ENCODE data around the gene PRKAR2B.

The PRKAR2B gene

GRCh38 chr7:107027208-107027607 lies 17.3 kb upstream of the PRKAR2B start:
- Histone ChIP-seq H3K4me3 (ENCODE audit: low read length in 2 of 2) (no peak overlapping the region), H3K27ac (ENCODE audit: low read length) (no peak overlapping the region), H3K9me3 (ENCODE audit: control insufficient read depth in 2 of 2, low read length in 2 of 2) (peaks cover 0 to 3% of the 10 kb centered on the region in 2 donors), H3K27me3 (ENCODE audit: control insufficient read depth in 1 of 2, insufficient read depth in 2 of 2, low read length in 2 of 2) (no peaks in the 10 kb centered on the region), H3K9ac (ENCODE audit: low read length in 2 of 2) (no peak overlapping the region), H3K36me3 (ENCODE audit: control insufficient read depth in 2 of 2, insufficient read depth in 2 of 2, low read length in 2 of 2) (no peaks in the 10 kb centered on the region), H3K4me1 (ENCODE audit: control insufficient read depth, insufficient read depth, low read length) (no peaks in the 10 kb centered on the region)

- Histone ChIP-seq H3K9ac (ENCODE audit: low read length in 2 of 2) (no peak overlapping the region), H3K27ac (ENCODE audit: low read length) (no peak overlapping the region), H3K4me3 (ENCODE audit: low read length in 2 of 2) (no peak overlapping the region), H3K9me3 (ENCODE audit: control insufficient read depth in 2 of 2, low read length in 2 of 2) (no peaks in the 10 kb centered on the region), H3K27me3 (ENCODE audit: control insufficient read depth in 1 of 2, insufficient read depth in 2 of 2, low read length in 2 of 2) (no peaks in the 10 kb centered on the region), H3K36me3 (ENCODE audit: control insufficient read depth in 2 of 2, insufficient read depth in 2 of 2, low read length in 2 of 2) (no peaks in the 10 kb centered on the region), H3K4me1 (ENCODE audit: control insufficient read depth, insufficient read depth, low read length) (no peaks in the 10 kb centered on the region)
Measured at GRCh38 chr7:107029061-107029763, 15.3 kb upstream of the PRKAR2B start.

GRCh38 chr7:107029764-107030286 lies 14.7 kb upstream of the PRKAR2B start:
- no peaks in the 10 kb centered on the region for H3K4me1 ChIP-seq (ENCODE audit: control insufficient read depth, insufficient read depth, low read length)
- no peaks in the 10 kb centered on the region for H3K27me3 ChIP-seq (ENCODE audit: control insufficient read depth in 1 of 2, insufficient read depth in 2 of 2, low read length in 2 of 2)
- no peaks in the 10 kb centered on the region for H3K36me3 ChIP-seq (ENCODE audit: control insufficient read depth in 2 of 2, insufficient read depth in 2 of 2, low read length in 2 of 2)
- H3K9ac ChIP-seq (ENCODE audit: low read length in 2 of 2) = no peak overlapping the region
- no peak overlapping the region for H3K27ac ChIP-seq (ENCODE audit: low read length)
- H3K9me3 ChIP-seq (ENCODE audit: control insufficient read depth in 2 of 2, low read length in 2 of 2) = no peaks in the 10 kb centered on the region
- no peak overlapping the region for H3K4me3 ChIP-seq (ENCODE audit: low read length in 2 of 2)

GRCh38 chr7:107032050-107032449 lies 12.5 kb upstream of the PRKAR2B start:
- Histone ChIP-seq H3K4me1 (ENCODE audit: control insufficient read depth, insufficient read depth, low read length) (no peaks in the 10 kb centered on the region), H3K27ac (ENCODE audit: low read length) (no peak overlapping the region), H3K4me3 (ENCODE audit: low read length in 2 of 2) (no peak overlapping the region), H3K36me3 (ENCODE audit: control insufficient read depth in 2 of 2, insufficient read depth in 2 of 2, low read length in 2 of 2) (no peaks in the 10 kb centered on the region), H3K27me3 (ENCODE audit: control insufficient read depth in 1 of 2, insufficient read depth in 2 of 2, low read length in 2 of 2) (no peaks in the 10 kb centered on the region), H3K9ac (ENCODE audit: low read length in 2 of 2) (no peak overlapping the region), H3K9me3 (ENCODE audit: control insufficient read depth in 2 of 2, low read length in 2 of 2) (no peaks in the 10 kb centered on the region)

GRCh38 chr7:107032720-107033438 lies 11.6 kb upstream of the PRKAR2B start:
- no peaks in the 10 kb centered on the region for H3K27me3 ChIP-seq (ENCODE audit: control insufficient read depth in 1 of 2, insufficient read depth in 2 of 2, low read length in 2 of 2)
- no peak overlapping the region for H3K4me3 ChIP-seq (ENCODE audit: low read length in 2 of 2)
- no peak overlapping the region for H3K27ac ChIP-seq (ENCODE audit: low read length)
- no peaks in the 10 kb centered on the region for H3K4me1 ChIP-seq (ENCODE audit: control insufficient read depth, insufficient read depth, low read length)
- no peak overlapping the region for H3K9ac ChIP-seq (ENCODE audit: low read length in 2 of 2)
- no peaks in the 10 kb centered on the region for H3K9me3 ChIP-seq (ENCODE audit: control insufficient read depth in 2 of 2, low read length in 2 of 2)
- no peaks in the 10 kb centered on the region for H3K36me3 ChIP-seq (ENCODE audit: control insufficient read depth in 2 of 2, insufficient read depth in 2 of 2, low read length in 2 of 2)

GRCh38 chr7:107034553-107034952 lies 10.0 kb upstream of the PRKAR2B start:
- Histone ChIP-seq H3K27me3 (ENCODE audit: control insufficient read depth in 1 of 2, insufficient read depth in 2 of 2, low read length in 2 of 2) (no peaks in the 10 kb centered on the region), H3K4me1 (ENCODE audit: control insufficient read depth, insufficient read depth, low read length) (no peaks in the 10 kb centered on the region), H3K27ac (ENCODE audit: low read length) (no peak overlapping the region), H3K9me3 (ENCODE audit: control insufficient read depth in 2 of 2, low read length in 2 of 2) (no peaks in the 10 kb centered on the region), H3K9ac (ENCODE audit: low read length in 2 of 2) (no peak overlapping the region), H3K36me3 (ENCODE audit: control insufficient read depth in 2 of 2, insufficient read depth in 2 of 2, low read length in 2 of 2) (no peaks in the 10 kb centered on the region), H3K4me3 (ENCODE audit: low read length in 2 of 2) (no peak overlapping the region)

GRCh38 chr7:107035446-107035845 lies 9.1 kb upstream of the PRKAR2B start:
- no peaks in the 10 kb centered on the region for H3K9me3 ChIP-seq (ENCODE audit: control insufficient read depth in 2 of 2, low read length in 2 of 2)
- no peaks in the 10 kb centered on the region for H3K4me1 ChIP-seq (ENCODE audit: control insufficient read depth, insufficient read depth, low read length)
- H3K36me3 ChIP-seq (ENCODE audit: control insufficient read depth in 2 of 2, insufficient read depth in 2 of 2, low read length in 2 of 2) = no peaks in the 10 kb centered on the region
- no peak overlapping the region for H3K9ac ChIP-seq (ENCODE audit: low read length in 2 of 2)
- H3K4me3 ChIP-seq (ENCODE audit: low read length in 2 of 2) = no peak overlapping the region
- H3K27ac ChIP-seq (ENCODE audit: low read length) = no peak overlapping the region
- H3K27me3 ChIP-seq (ENCODE audit: control insufficient read depth in 1 of 2, insufficient read depth in 2 of 2, low read length in 2 of 2) = no peaks in the 10 kb centered on the region

GRCh38 chr7:107036535-107036934 lies 8.0 kb upstream of the PRKAR2B start:
- H3K4me3 ChIP-seq (ENCODE audit: low read length in 2 of 2) = no peak overlapping the region
- H3K9ac ChIP-seq (ENCODE audit: low read length in 2 of 2) = no peak overlapping the region
- H3K36me3 ChIP-seq (ENCODE audit: control insufficient read depth in 2 of 2, insufficient read depth in 2 of 2, low read length in 2 of 2) = no peaks in the 10 kb centered on the region

GRCh38 chr7:107037717-107038603 lies 6.5 kb upstream of the PRKAR2B start:
- no peak overlapping the region for H3K9ac ChIP-seq (ENCODE audit: low read length in 2 of 2)
- H3K9me3 ChIP-seq (ENCODE audit: control insufficient read depth in 2 of 2, low read length in 2 of 2) = no peaks in the 10 kb centered on the region
- no peaks in the 10 kb centered on the region for H3K4me1 ChIP-seq (ENCODE audit: control insufficient read depth, insufficient read depth, low read length)
- H3K27me3 ChIP-seq (ENCODE audit: control insufficient read depth in 1 of 2, insufficient read depth in 2 of 2, low read length in 2 of 2) = no peaks in the 10 kb centered on the region
- no peak overlapping the region for H3K27ac ChIP-seq (ENCODE audit: low read length)
- H3K36me3 ChIP-seq (ENCODE audit: control insufficient read depth in 2 of 2, insufficient read depth in 2 of 2, low read length in 2 of 2) = no peaks in the 10 kb centered on the region
- H3K4me3 ChIP-seq (ENCODE audit: low read length in 2 of 2) = no peak overlapping the region

More at GRCh38 chr7:107036535-107036934, 8.0 kb upstream of the PRKAR2B start:
- Histone ChIP-seq H3K27me3 (ENCODE audit: control insufficient read depth in 1 of 2, insufficient read depth in 2 of 2, low read length in 2 of 2) (no peaks in the 10 kb centered on the region), H3K27ac (ENCODE audit: low read length) (no peak overlapping the region), H3K9me3 (ENCODE audit: control insufficient read depth in 2 of 2, low read length in 2 of 2) (no peaks in the 10 kb centered on the region), H3K4me1 (ENCODE audit: control insufficient read depth, insufficient read depth, low read length) (no peaks in the 10 kb centered on the region)

- H3K36me3 ChIP-seq (ENCODE audit: control insufficient read depth in 2 of 2, insufficient read depth in 2 of 2, low read length in 2 of 2) = no peaks in the 10 kb centered on the region
- H3K27ac ChIP-seq (ENCODE audit: low read length) = no peak overlapping the region
- H3K4me1 ChIP-seq (ENCODE audit: control insufficient read depth, insufficient read depth, low read length) = no peaks in the 10 kb centered on the region
- no peaks in the 10 kb centered on the region for H3K9me3 ChIP-seq (ENCODE audit: control insufficient read depth in 2 of 2, low read length in 2 of 2)
- no peaks in the 10 kb centered on the region for H3K27me3 ChIP-seq (ENCODE audit: control insufficient read depth in 1 of 2, insufficient read depth in 2 of 2, low read length in 2 of 2)
- H3K4me3 ChIP-seq (ENCODE audit: low read length in 2 of 2) = no peak overlapping the region
- H3K9ac ChIP-seq (ENCODE audit: low read length in 2 of 2) = no peak overlapping the region
Measured at GRCh38 chr7:107039199-107039900, 5.2 kb upstream of the PRKAR2B start.

Measured in stomach smooth muscle (tissue), 2 donors.